ENCODE results near the gene DNAJB8.

DNAJB8 gene

DNA sequence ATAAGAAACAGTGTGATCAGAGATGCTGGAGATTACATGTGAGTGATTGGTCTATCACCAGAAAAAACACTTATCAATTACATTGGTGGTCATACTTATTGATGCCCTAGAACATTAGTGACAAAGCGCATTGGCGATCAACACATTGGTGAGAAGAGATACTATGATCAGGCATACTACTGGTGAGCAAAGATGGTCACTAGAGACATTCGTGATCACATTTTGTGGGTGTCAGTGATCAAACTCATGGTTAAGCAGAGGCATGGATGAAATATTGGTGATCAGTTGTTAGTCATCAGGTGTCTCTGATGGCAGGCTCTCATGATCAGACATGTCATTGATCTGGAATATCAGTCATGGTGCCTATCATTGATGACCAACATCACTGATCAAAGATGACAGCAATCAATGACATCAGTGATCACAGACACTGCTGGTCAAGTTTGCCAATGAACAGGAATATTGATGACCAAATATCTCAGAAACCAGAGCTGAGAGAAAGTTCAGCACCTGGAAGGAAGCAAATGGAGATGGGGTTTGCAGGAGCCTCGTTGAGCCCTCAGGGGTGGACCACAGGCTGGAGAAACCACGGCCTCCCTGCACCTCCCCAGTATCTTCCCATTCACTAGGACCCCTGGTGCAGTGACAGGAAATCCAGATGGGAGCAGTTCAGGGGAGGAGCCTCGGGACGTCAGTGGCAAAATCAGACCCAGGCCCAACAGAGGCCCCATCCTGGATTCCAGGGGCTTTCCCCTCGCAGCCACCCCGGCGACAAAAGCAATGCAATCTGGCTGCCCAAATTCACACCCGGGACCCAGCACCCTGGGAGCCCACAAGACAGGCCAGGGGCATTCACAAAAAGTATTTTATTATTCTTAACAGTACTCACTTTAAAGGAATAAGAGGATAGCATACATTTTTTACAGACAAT, 12.2 kb upstream of the DNAJB8 start:
- Histone ChIP-seq H3K4me3 (no peak overlapping the region), H3K27ac (no peak overlapping the region)
- DNase-seq (ENCODE audit: low spot score) = no peak
- TF ChIP-seq CTCF (IDR thresholded peaks at IDR 0.05) = no peak

DNA sequence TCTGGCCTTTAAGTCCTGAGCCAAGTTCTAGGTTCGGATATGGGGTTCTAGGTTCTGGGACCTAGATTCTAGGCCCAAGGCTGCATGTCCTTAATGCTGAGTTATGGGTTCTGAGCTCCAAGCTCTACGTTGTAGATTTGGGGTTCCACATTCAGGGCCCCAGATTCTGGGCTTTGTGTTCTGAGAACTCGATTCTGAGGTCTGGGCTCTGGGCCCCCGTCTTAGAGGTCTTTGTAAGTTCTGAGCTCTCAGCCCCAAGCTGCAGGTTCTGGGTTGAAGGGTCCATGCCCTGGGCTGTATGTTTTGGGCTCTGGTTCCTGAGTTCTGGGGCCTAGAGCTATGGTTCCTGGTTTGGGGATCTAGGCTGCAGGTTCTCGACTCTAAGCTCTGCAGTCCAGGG, 10.0 kb upstream of the DNAJB8 start:
- DNase-seq (ENCODE audit: low spot score) = no peak
- no peak for TF ChIP-seq CTCF (IDR thresholded peaks at IDR 0.05)
- H3K4me3 ChIP-seq = no peak overlapping the region
- H3K27ac ChIP-seq = no peak overlapping the region

- DNase-seq (ENCODE audit: low spot score) = no peak
- no peak overlapping the region for H3K4me3 ChIP-seq
- no peak for TF ChIP-seq CTCF (IDR thresholded peaks at IDR 0.05)
- no peak overlapping the region for H3K27ac ChIP-seq
Measured at GRCh38 chr3:128475355-128475754, 8.7 kb upstream of the DNAJB8 start.

DNA sequence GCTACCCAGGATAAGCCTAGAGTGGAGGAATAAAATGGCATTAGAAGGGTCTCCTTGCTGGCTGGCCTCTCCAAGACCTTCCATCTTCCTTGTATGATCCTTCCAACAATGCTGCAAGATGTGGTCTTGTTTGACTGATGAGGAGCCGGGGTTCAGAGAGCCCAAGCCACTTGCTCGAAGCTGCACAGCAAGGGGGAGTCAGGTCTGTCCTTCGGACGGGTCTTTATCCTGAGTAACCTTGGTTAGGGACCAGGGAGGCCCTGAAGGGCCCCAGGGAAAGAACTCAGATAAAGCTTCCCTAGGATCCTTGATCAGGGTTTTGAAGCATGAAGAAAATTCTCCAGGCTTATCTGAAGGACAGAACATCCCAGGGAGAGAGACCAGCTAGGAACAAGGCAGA, 7.0 kb upstream of the DNAJB8 start:
- no peak for DNase-seq (ENCODE audit: low spot score)
- TF ChIP-seq CTCF (IDR thresholded peaks at IDR 0.05) = no peak
- Histone ChIP-seq H3K4me3 (no peak overlapping the region), H3K27ac (no peak overlapping the region)

GRCh38 chr3:128473180-128473519, 6.5 kb upstream of the DNAJB8 start:
- TF ChIP-seq CTCF (IDR thresholded peaks at IDR 0.05) = no peak
- no peak overlapping the region for H3K4me3 ChIP-seq
- no peak overlapping the region for H3K27ac ChIP-seq
- no peak for DNase-seq (ENCODE audit: low spot score)

DNA sequence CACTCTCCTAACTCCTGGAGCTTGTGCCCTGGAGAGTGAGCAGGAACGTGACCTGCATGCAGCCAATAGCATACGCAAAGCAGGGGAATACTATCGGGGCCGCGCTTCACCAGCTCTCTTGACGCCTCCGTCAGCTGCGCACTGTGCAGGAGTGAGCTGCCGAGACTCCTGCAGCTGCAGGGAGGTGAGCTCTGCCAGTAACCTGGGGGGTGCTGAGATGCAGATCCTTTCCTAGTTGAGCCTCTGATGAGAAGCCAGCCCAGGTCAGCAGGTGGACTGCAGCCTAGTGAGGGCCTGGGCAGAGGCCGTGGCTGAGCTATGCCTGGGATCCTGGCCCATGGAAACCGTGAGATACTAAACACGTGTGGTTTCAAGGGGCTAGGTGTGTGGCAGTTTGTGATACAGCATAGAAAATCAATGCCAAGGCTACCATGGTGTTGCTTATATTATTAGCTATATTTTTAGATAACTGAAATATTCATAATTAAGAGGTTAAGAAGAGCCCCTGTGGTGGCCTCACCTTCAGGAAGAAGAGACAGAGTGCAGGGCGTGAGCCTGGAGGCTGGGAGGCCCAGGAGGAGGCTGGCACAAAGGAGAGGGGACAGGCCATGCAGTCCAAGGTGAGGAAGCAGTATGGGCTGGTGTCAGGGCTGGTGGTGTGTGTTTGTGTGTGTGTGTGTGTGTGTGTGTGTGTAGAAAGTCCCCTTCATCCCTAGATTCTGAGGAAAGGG, 5.9 kb upstream of the DNAJB8 start:
- Histone ChIP-seq H3K27ac (no peak overlapping the region), H3K4me3 (no peak overlapping the region)
- no peak for DNase-seq (ENCODE audit: low spot score)
- TF ChIP-seq CTCF (IDR thresholded peaks at IDR 0.05) = no peak

DNA sequence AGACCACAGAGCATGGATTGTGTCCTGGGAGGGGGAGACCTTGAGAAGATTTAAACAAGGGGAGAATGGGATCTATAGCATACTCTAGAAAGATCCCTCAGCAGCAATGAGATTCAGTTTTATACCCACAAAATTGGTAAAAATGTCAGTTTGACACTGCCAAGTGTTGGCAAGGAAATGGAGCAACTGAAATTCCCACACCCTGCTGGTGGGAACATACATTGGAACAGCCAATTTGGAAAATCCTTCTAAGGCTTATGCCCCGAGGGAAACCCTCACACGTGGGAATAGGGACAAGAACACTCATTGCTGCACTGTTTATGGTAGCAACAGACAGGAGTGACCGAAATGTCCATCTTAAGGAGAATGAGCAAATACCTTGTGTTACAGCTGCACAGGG, 5.0 kb upstream of the DNAJB8 start:
- Histone ChIP-seq H3K4me3 (no peak overlapping the region), H3K27ac (no peak overlapping the region)
- TF ChIP-seq CTCF (IDR thresholded peaks at IDR 0.05) = no peak
- no peak for DNase-seq (ENCODE audit: low spot score)
